Stomach smooth muscle (tissue), 2 donors: ENCODE data around the gene BAIAP2L1.

ENCODE experiments used
- H3K27ac ChIP-seq: one replicate; pipeline ENCODE4 v1.7.0; 2013; ENCODE audit warnings: mild to moderate bottlenecking, low read length, inconsistent platforms
- H3K27me3 ChIP-seq, 2 donors: one replicate each; pipeline ENCODE4 v1.7.0; 2013; ENCODE audit warnings: low read length in 2 of 2; ENCODE audit not compliant: insufficient read depth in 2 of 2, control insufficient read depth in 1 of 2
- H3K36me3 ChIP-seq, 2 donors: one replicate each; pipeline ENCODE4 v1.7.0; 2013; ENCODE audit warnings: low read length in 2 of 2; ENCODE audit not compliant: control insufficient read depth in 2 of 2, insufficient read depth in 2 of 2
- H3K4me1 ChIP-seq: one replicate; pipeline ENCODE4 v1.7.0; 2013; ENCODE audit warnings: low read length; ENCODE audit not compliant: control insufficient read depth, insufficient read depth
- H3K4me3 ChIP-seq, 2 donors: one replicate each; pipeline ENCODE4 v1.7.0; 2013; ENCODE audit warnings: low read length in 2 of 2
- H3K9ac ChIP-seq, 2 donors: one replicate each; pipeline ENCODE4 v1.7.0; 2013; ENCODE audit warnings: low read length in 2 of 2, mild to moderate bottlenecking in 1 of 2
- H3K9me3 ChIP-seq, 2 donors: one replicate each; pipeline ENCODE4 v1.7.0; 2013; ENCODE audit warnings: low read length in 2 of 2; ENCODE audit not compliant: control insufficient read depth in 2 of 2
- donor health status: healthy.
- donor health status: Pancreatic carcinoma.

The BAIAP2L1 gene

GRCh38 chr7:98284335-98285036 lies 116.4 kb downstream of the BAIAP2L1 start:
- no peaks in the 10 kb centered on the region for H3K27me3 ChIP-seq
- peak overlapping the region; percentile 47 to 51 for H3K9ac ChIP-seq
- peak overlapping the region; percentile 85 to 89 for H3K4me3 ChIP-seq
- peak overlapping the region; percentile 37 for H3K27ac ChIP-seq
- H3K4me1 ChIP-seq = peaks cover 69% of the 10 kb centered on the region
- no peaks in the 10 kb centered on the region for H3K9me3 ChIP-seq
- peaks cover 0 to 2% of the 10 kb centered on the region in 2 donors for H3K36me3 ChIP-seq

GRCh38 chr7:98283887-98284222 lies 117.0 kb downstream of the BAIAP2L1 start:
- peak overlapping the region; percentile 37 for H3K27ac ChIP-seq
- H3K9ac ChIP-seq = peak overlapping the region; percentile 42 to 47

GRCh38 chr7:98283127-98283886 lies 117.6 kb downstream of the BAIAP2L1 start:
- H3K9ac ChIP-seq = peak overlapping the region; percentile 58 to 78
- peak overlapping the region; percentile 37 for H3K27ac ChIP-seq
- H3K36me3 ChIP-seq = peaks cover 0 to 2% of the 10 kb centered on the region in 2 donors
- no peaks in the 10 kb centered on the region for H3K9me3 ChIP-seq
- peaks cover 64% of the 10 kb centered on the region for H3K4me1 ChIP-seq
- H3K4me3 ChIP-seq = peak overlapping the region; percentile 85 to 89
- no peaks in the 10 kb centered on the region for H3K27me3 ChIP-seq

More at GRCh38 chr7:98283887-98284222, 117.0 kb downstream of the BAIAP2L1 start:
- Histone ChIP-seq H3K4me1 (peaks cover 66% of the 10 kb centered on the region), H3K27me3 (no peaks in the 10 kb centered on the region), H3K4me3 (peak overlapping the region; percentile 85 to 89), H3K9me3 (no peaks in the 10 kb centered on the region), H3K36me3 (peaks cover 0 to 2% of the 10 kb centered on the region in 2 donors)

- Histone ChIP-seq H3K27ac (no peak overlapping the region), H3K27me3 (no peaks in the 10 kb centered on the region), H3K4me3 (peak overlapping the region; percentile 85 to 89), H3K9me3 (no peaks in the 10 kb centered on the region), H3K36me3 (no peaks in the 10 kb centered on the region), H3K9ac (peak overlapping the region; percentile 76 to 78), H3K4me1 (peaks cover 59% of the 10 kb centered on the region)
Measured at GRCh38 chr7:98282703-98283102, 118.2 kb downstream of the BAIAP2L1 start.

- H3K9ac ChIP-seq = peak overlapping the region; percentile 76 to 78
- peak overlapping the region; percentile 53 for H3K27ac ChIP-seq
- no peaks in the 10 kb centered on the region for H3K27me3 ChIP-seq
- H3K36me3 ChIP-seq = no peaks in the 10 kb centered on the region
- peak overlapping the region; percentile 85 to 89 for H3K4me3 ChIP-seq
- no peaks in the 10 kb centered on the region for H3K9me3 ChIP-seq
- peaks cover 52% of the 10 kb centered on the region for H3K4me1 ChIP-seq
Measured at GRCh38 chr7:98281757-98282606, 118.9 kb downstream of the BAIAP2L1 start.

- Histone ChIP-seq H3K9me3 (no peaks in the 10 kb centered on the region), H3K27me3 (no peaks in the 10 kb centered on the region), H3K36me3 (no peaks in the 10 kb centered on the region), H3K4me3 (peak within 1 kb of the TSS; percentile 89 to 92), H3K9ac (peak within 1 kb of the TSS; percentile 80 to 85), H3K4me1 (peaks cover 49% of the 10 kb centered on the region), H3K27ac (peak within 1 kb of the TSS; percentile 53)
Measured at GRCh38 chr7:98280791-98281756, 119.8 kb downstream of the BAIAP2L1 start, which contains the start of gene BRI3. BRI3 (plus strand) TSS chr7:98281686; CDS start chr7:98281796, 110 bp downstream.

- Histone ChIP-seq H3K27ac (no peak overlapping the region), H3K4me1 (peaks cover 41% of the 10 kb centered on the region), H3K9ac (peak overlapping the region in 1 of 2 donors; percentile 85), H3K27me3 (no peaks in the 10 kb centered on the region), H3K9me3 (no peaks in the 10 kb centered on the region), H3K36me3 (no peaks in the 10 kb centered on the region), H3K4me3 (peak overlapping the region; percentile 88 to 92)
Measured at GRCh38 chr7:98280296-98280695, 120.6 kb downstream of the BAIAP2L1 start.

GRCh38 chr7:98278936-98279335 lies 122.0 kb downstream of the BAIAP2L1 start:
- no peak overlapping the region for H3K27ac ChIP-seq
- no peaks in the 10 kb centered on the region for H3K27me3 ChIP-seq
- H3K9me3 ChIP-seq = no peaks in the 10 kb centered on the region
- H3K36me3 ChIP-seq = no peaks in the 10 kb centered on the region
- peaks cover 28% of the 10 kb centered on the region for H3K4me1 ChIP-seq
- H3K4me3 ChIP-seq = no peak overlapping the region
- H3K9ac ChIP-seq = no peak overlapping the region

- Histone ChIP-seq H3K4me3 (no peak overlapping the region), H3K27me3 (no peaks in the 10 kb centered on the region), H3K9me3 (no peaks in the 10 kb centered on the region), H3K4me1 (peaks cover 23% of the 10 kb centered on the region), H3K9ac (no peak overlapping the region), H3K36me3 (no peaks in the 10 kb centered on the region), H3K27ac (no peak overlapping the region)
Measured at GRCh38 chr7:98278408-98278807, 122.5 kb downstream of the BAIAP2L1 start.
